OCI-LY1 (cell line): Measurements from ENCODE around the gene IQGAP2.

Experiments
- H2AFZ ChIP-seq: fragments of 200-600 bp; sonication (generic), shearing (Covaris generic); 2 replicates; pipeline ENCODE4 v1.6.0; 2014; ENCODE audit warnings: antibody characterized with exemption, mild to moderate bottlenecking, low read length
- H3F3A ChIP-seq: fragments of 200-600 bp; sonication (generic), shearing (Covaris generic); 2 replicates; pipeline ENCODE4 v1.6.0; 2014; ENCODE audit warnings: mild to moderate bottlenecking, antibody characterized with exemption, low read length, moderate library complexity; ENCODE audit not compliant: insufficient read depth
- H3K27ac ChIP-seq: fragments of 200-600 bp; sonication (generic); 2 replicates; pipeline ENCODE4 v1.5.1; 2014; ENCODE audit warnings: low read length, mixed run types, mild to moderate bottlenecking, low read depth; ENCODE audit not compliant: poor library complexity, severe bottlenecking
- H3K27me3 ChIP-seq: fragments of 200-600 bp; sonication (generic); 2 replicates; pipeline ENCODE4 v1.6.0; 2014; ENCODE audit warnings: antibody characterized with exemption, mild to moderate bottlenecking, low read length, moderate library complexity; ENCODE audit not compliant: insufficient read depth
- H3K36me3 ChIP-seq: fragments of 200-600 bp; sonication (generic); 2 replicates; pipeline ENCODE4 v1.6.1; 2014; ENCODE audit warnings: mild to moderate bottlenecking, antibody characterized with exemption, low read length, moderate library complexity, mixed read lengths; ENCODE audit not compliant: insufficient read depth
- H3K4me1 ChIP-seq: fragments of 200-600 bp; sonication (generic); 2 replicates; pipeline ENCODE4 v1.5.1; 2014; ENCODE audit warnings: mild to moderate bottlenecking, low read length, moderate library complexity; ENCODE audit not compliant: insufficient read depth, severe bottlenecking
- H3K4me2 ChIP-seq: fragments of 200-600 bp; sonication (generic), shearing (Covaris generic); 2 replicates; pipeline ENCODE4 v1.6.1; 2014; ENCODE audit warnings: low read length
- H3K4me3 ChIP-seq: fragments of 200-600 bp; sonication (generic); 2 replicates; pipeline ENCODE4 v1.5.1; 2014; ENCODE audit warnings: low read length, low read depth, mild to moderate bottlenecking, mixed read lengths; ENCODE audit not compliant: poor library complexity, severe bottlenecking
- H3K79me2 ChIP-seq: fragments of 200-600 bp; shearing (Covaris generic); 2 replicates; pipeline ENCODE4 v1.6.1; 2016; ENCODE audit warnings: mixed run types, low read length, mixed read lengths; ENCODE audit not compliant: insufficient read depth
- H3K9ac ChIP-seq: fragments of 200-600 bp; sonication (generic), shearing (Covaris generic); 2 replicates; pipeline ENCODE4 v1.6.1; 2014; ENCODE audit warnings: mild to moderate bottlenecking, low read length, mixed read lengths
- H3K9me2 ChIP-seq: fragments of 200-600 bp; sonication (generic), shearing (Covaris generic); 2 replicates; pipeline ENCODE4 v1.6.1; 2014; ENCODE audit warnings: low read depth, mild to moderate bottlenecking, low read length, mixed read lengths
- H3K9me3 ChIP-seq: fragments of 200-600 bp; shearing (Covaris generic); 2 replicates; pipeline ENCODE4 v1.6.1; 2014; ENCODE audit warnings: low read length, mixed read lengths
- H4K20me1 ChIP-seq: fragments of 200-600 bp; sonication (generic), shearing (Covaris generic); 2 replicates; pipeline ENCODE4 v1.6.0; 2016; ENCODE audit warnings: mild to moderate bottlenecking, low read length; ENCODE audit not compliant: insufficient read depth
- EZH2 ChIP-seq: fragments of 200-600 bp; sonication (generic), shearing (Covaris generic); IDR thresholded peaks from 2 replicates; pipeline ENCODE4 v1.8.0; 2017; ENCODE audit warnings: borderline replicate concordance, mixed run types, mild to moderate bottlenecking, antibody characterized with exemption, low read length, moderate library complexity, mixed read lengths
- TF ChIP-seq, protein P1 (sequence below): fragments of 200-600 bp; sonication (generic), shearing (Covaris generic); IDR thresholded peaks from 2 replicates; pipeline ENCODE4 v1.5.1; 2017; ENCODE audit warnings: mild to moderate bottlenecking, antibody characterized with exemption, low read length, moderate library complexity, mixed read lengths

The IQGAP2 gene

DNA sequence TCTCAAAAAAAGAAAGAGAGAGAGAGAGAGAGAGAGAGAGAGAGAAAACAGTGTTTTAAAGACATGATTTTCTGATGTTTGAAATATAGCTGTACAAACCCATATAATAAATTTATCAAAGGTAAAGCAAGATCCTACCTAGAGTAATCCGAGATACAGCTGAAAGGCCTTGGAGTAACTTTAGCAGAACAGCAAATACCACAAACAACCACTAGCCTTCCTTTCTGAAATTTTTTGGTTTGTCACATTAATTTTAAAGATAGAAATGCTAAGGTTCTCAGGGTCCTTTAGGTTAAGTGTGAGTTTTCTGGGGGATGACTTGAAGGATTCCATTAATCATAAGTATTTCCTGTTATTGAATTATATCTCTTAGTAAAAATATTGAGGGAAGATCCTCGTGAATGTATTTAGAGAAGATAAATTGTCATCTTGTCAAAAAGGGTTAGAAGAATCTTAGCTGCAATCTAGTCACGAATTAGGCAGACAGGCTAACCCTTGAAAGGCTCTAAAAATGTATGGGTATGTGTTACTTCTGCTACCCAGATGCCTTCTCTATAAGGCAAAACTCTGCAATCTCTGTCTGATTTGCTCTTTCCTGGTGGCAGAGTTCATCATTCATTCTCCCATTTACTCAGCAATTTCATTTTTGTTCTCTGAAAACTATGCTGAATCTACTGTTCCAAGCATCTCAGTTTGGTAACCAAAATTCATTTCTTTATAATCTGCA lies 192.8 kb downstream of the IQGAP2 start:
- H3K9ac ChIP-seq: no peak overlapping the region
- H3K79me2 ChIP-seq: no peaks in the 10 kb centered on the region
- no peak overlapping the region for H3K4me3 ChIP-seq
- H2AFZ ChIP-seq: no peak overlapping the region
- H3K36me3 ChIP-seq: no peaks in the 10 kb centered on the region
- no peaks in the 10 kb centered on the region for H3K9me2 ChIP-seq
- TF ChIP-seq, protein P1, sequence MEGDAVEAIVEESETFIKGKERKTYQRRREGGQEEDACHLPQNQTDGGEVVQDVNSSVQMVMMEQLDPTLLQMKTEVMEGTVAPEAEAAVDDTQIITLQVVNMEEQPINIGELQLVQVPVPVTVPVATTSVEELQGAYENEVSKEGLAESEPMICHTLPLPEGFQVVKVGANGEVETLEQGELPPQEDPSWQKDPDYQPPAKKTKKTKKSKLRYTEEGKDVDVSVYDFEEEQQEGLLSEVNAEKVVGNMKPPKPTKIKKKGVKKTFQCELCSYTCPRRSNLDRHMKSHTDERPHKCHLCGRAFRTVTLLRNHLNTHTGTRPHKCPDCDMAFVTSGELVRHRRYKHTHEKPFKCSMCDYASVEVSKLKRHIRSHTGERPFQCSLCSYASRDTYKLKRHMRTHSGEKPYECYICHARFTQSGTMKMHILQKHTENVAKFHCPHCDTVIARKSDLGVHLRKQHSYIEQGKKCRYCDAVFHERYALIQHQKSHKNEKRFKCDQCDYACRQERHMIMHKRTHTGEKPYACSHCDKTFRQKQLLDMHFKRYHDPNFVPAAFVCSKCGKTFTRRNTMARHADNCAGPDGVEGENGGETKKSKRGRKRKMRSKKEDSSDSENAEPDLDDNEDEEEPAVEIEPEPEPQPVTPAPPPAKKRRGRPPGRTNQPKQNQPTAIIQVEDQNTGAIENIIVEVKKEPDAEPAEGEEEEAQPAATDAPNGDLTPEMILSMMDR: no peak
- TF ChIP-seq EZH2: no peak
- H3K9me3 ChIP-seq: no peaks in the 10 kb centered on the region
- no peaks in the 10 kb centered on the region for H3K27me3 ChIP-seq
- H4K20me1 ChIP-seq: no peaks in the 10 kb centered on the region
- H3K27ac ChIP-seq: no peak overlapping the region
- no peak overlapping the region for H3K4me2 ChIP-seq
- no peaks in the 10 kb centered on the region for H3K4me1 ChIP-seq
- no peaks in the 10 kb centered on the region for H3F3A ChIP-seq

DNA sequence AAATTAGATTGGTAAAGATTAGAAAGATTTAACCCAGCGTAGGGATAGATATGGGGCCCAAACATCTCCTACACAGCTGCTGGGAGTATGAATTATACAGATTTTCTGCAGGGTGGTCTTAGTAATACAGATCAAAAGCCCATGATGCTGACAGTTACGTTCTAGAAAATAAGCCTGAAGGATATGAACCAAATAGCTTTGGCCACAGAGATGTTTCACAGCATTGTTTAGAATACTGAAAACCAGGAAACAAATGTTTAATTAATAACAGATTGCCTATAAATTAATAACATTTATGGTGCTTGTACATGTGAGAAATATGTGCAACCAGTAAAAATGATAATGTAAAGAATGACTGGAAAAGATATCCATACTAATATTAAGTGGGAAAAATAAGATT lies 195.4 kb downstream of the IQGAP2 start:
- H3K4me1 ChIP-seq: no peaks in the 10 kb centered on the region
- no peaks in the 10 kb centered on the region for H3K79me2 ChIP-seq
- H3K4me2 ChIP-seq: no peak overlapping the region
- no peaks in the 10 kb centered on the region for H3F3A ChIP-seq
- H3K9ac ChIP-seq: no peak overlapping the region
- H3K27me3 ChIP-seq: no peaks in the 10 kb centered on the region
- no peaks in the 10 kb centered on the region for H3K36me3 ChIP-seq
- no peaks in the 10 kb centered on the region for H3K9me3 ChIP-seq
- H2AFZ ChIP-seq: no peak overlapping the region
- no peak for TF ChIP-seq EZH2
- TF ChIP-seq, protein P1: no peak
- H4K20me1 ChIP-seq: no peaks in the 10 kb centered on the region
- H3K9me2 ChIP-seq: no peaks in the 10 kb centered on the region
- no peak overlapping the region for H3K27ac ChIP-seq
- no peak overlapping the region for H3K4me3 ChIP-seq

DNA sequence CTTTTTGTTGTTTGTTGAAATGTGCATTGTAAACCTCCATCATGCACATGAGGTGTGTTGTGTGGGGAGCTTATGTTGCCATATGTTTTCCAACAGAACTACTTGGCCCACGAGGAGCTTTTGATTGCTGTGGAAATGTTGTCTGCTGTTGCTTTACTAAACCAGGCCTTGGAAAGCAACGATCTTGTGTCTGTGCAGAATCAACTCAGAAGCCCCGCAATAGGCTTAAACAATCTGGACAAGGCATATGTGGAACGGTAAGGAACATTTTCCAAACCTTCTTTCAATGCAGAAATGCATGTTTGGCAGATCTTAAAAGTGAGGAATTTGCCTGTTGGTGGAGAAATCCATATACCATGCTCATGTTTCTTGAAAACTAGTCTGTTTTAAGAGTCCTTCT lies 197.6 kb downstream of the IQGAP2 start:
- Histone ChIP-seq H3K36me3 (no peaks in the 10 kb centered on the region), H3K9ac (no peak overlapping the region), H3K9me2 (no peaks in the 10 kb centered on the region), H2AFZ (no peak overlapping the region), H3K4me3 (no peak overlapping the region), H3K4me1 (no peaks in the 10 kb centered on the region), H3K79me2 (no peaks in the 10 kb centered on the region), H3K27me3 (no peaks in the 10 kb centered on the region), H3K9me3 (no peaks in the 10 kb centered on the region), H3F3A (no peaks in the 10 kb centered on the region), H3K4me2 (no peak overlapping the region), H4K20me1 (no peaks in the 10 kb centered on the region), H3K27ac (no peak overlapping the region)
- TF ChIP-seq, protein P1: no peak
- TF ChIP-seq EZH2: no peak
